Prostate gland (tissue), 2 donors: ENCODE data around the gene KRT72.

Experiments
- POLR2A ChIP-seq: fragments of 450-650 bp; IDR thresholded peaks from one replicate; pipeline ENCODE4 v1.6.1; 2016; ENCODE audit warnings: antibody characterized with exemption, mild to moderate bottlenecking
- POLR2AphosphoS5 ChIP-seq: sonication (generic); formaldehyde crosslinking; IDR thresholded peaks from one replicate; pipeline ENCODE4 v1.6.1; 2017; ENCODE audit warnings: antibody characterized with exemption
- TF ChIP-seq, protein P1 (sequence below), 4 experiments: fragments of 200-600 bp in 2 of 4; fragments of 450-650 bp in 2 of 4; sonication (generic) in 2 of 4; IDR thresholded peaks; 1 replicate in 3 of 4; 2 replicates in 1 of 4; pipeline ENCODE4 v1.5.1; 2016 to 2019; ENCODE audit warnings: antibody characterized with exemption in 4 of 4, mild to moderate bottlenecking in 2 of 4, moderate library complexity in 2 of 4

- TF ChIP-seq, protein P1, sequence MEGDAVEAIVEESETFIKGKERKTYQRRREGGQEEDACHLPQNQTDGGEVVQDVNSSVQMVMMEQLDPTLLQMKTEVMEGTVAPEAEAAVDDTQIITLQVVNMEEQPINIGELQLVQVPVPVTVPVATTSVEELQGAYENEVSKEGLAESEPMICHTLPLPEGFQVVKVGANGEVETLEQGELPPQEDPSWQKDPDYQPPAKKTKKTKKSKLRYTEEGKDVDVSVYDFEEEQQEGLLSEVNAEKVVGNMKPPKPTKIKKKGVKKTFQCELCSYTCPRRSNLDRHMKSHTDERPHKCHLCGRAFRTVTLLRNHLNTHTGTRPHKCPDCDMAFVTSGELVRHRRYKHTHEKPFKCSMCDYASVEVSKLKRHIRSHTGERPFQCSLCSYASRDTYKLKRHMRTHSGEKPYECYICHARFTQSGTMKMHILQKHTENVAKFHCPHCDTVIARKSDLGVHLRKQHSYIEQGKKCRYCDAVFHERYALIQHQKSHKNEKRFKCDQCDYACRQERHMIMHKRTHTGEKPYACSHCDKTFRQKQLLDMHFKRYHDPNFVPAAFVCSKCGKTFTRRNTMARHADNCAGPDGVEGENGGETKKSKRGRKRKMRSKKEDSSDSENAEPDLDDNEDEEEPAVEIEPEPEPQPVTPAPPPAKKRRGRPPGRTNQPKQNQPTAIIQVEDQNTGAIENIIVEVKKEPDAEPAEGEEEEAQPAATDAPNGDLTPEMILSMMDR (IDR thresholded peaks at IDR 0.05) = no peak
- TF ChIP-seq POLR2A (no peak), POLR2AphosphoS5 (no peak)
Observed at GRCh38 chr12:52566847-52567291, 34.4 kb downstream of the KRT72 start.
